HEK293T (cell line): ENCODE data around the gene TRMT11.
"Not testable (repeated sequence)": the region's sequence is repeated elsewhere in the genome, so short reads cannot be mapped to it uniquely, and the experiment has no call there.

Experiments
- SP1 ChIP-seq: fragments of 450-650 bp; IDR thresholded peaks from 2 replicates; pipeline ENCODE4 v1.6.1; 2017
- TF ChIP-seq, protein P1 (sequence below): fragments of 450-650 bp; IDR thresholded peaks from 2 replicates; pipeline ENCODE4 v1.6.1; 2016

GRCh38 chr6:125972478-125972877 is 13.9 kb upstream of the TRMT11 start:
- not testable (repeated sequence) for TF ChIP-seq SP1
- TF ChIP-seq, protein P1, sequence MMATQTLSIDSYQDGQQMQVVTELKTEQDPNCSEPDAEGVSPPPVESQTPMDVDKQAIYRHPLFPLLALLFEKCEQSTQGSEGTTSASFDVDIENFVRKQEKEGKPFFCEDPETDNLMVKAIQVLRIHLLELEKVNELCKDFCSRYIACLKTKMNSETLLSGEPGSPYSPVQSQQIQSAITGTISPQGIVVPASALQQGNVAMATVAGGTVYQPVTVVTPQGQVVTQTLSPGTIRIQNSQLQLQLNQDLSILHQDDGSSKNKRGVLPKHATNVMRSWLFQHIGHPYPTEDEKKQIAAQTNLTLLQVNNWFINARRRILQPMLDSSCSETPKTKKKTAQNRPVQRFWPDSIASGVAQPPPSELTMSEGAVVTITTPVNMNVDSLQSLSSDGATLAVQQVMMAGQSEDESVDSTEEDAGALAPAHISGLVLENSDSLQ = not testable (repeated sequence)
